GM21447 (cell line): ENCODE results near the gene HS6ST1.

Experiments
- ATAC-seq: cut with Tn5 transposase; IDR thresholded peaks from one replicate; pipeline ENCODE4 v1.9.1; 2021; ENCODE audit not compliant: unreplicated experiment

HS6ST1 gene

DNA sequence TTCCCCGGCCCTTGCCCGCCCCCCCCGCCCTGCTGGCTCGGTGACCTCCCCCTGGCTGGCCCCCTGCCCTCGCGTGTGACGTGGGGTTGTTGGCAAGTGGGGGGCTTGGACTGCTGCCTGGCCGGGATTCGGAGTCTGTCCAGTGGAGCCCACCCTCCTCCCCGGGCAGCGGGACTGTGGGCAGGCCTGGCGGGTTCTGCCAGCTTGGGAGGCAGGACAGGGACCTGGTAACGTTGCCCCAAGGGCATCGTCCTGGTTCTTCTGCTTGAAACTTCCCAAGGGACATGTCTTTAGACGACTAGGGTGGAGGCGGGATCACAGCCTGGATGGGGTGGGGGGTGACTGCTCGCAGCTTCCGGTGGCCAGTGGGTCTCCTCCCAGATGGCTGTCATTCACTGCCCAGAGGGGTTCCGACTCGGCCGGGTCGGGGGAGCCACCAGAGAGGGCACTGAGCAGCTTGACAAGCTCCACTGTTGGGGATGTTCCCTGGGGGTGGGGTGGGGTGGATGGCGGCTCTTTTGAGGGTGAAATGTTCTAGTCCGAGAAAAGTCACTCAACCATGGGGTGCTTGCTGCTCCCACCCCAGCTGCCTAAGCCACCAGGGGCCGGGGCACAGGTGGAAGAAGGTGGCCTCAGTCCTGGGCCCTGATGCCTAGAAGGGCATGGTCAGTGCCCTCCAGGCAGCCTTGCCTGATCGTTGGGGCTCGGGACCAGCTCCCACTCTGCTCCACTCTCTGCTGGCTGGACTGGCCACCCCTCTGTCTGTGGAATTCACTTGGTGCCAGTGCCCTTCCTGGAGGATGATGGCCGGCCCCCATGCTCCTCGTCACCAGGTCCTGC lies 4.3 kb upstream of the HS6ST1 start:
- ATAC-seq: no peak

DNA sequence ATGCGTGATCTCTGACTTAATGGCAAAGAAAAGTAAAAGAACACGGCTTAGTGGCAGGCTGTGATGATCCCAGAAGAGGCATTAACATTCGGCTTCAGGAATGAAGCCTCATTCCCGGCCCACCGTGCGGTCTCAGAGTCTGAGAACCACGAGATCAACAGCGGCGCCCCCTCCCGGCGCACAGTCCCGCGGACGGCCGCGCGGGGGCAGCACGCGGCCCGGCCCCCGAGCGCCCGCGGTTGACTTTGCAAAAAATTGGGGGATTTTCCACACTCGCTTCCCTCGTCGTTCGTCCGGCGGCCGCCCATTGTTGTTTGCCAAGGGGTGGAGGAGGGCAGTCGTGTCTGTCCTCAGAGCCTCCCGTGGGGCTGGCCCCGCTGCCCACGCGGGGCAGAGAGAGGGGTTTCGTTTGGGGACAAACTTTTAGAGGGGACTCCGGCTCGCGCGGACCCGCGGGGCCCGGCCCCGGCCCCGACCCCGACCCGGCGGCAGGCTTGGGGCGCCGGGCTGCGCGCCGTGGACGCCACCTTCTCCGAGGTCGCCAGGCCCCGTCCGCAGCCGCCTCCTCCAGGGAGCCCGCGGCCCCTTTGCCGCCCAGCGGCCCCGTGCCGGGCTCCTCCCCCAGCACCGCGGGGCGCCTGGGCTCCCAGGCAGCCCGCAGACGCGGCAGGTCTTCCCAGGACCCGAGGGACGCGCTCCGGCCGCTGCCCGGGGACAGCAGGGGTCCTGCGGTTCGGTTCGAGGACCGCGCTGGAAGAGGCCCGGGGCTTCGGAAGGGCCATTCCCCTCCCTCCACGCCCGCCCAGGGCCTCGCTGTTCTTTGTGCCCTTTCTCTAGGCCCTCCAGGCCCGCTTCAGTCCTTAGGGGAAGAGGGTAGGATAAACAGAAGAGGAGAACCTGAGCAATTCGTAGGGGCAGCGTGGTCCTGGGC lies 3.4 kb upstream of the HS6ST1 start:
- peak; percentile 48 for ATAC-seq

DNA sequence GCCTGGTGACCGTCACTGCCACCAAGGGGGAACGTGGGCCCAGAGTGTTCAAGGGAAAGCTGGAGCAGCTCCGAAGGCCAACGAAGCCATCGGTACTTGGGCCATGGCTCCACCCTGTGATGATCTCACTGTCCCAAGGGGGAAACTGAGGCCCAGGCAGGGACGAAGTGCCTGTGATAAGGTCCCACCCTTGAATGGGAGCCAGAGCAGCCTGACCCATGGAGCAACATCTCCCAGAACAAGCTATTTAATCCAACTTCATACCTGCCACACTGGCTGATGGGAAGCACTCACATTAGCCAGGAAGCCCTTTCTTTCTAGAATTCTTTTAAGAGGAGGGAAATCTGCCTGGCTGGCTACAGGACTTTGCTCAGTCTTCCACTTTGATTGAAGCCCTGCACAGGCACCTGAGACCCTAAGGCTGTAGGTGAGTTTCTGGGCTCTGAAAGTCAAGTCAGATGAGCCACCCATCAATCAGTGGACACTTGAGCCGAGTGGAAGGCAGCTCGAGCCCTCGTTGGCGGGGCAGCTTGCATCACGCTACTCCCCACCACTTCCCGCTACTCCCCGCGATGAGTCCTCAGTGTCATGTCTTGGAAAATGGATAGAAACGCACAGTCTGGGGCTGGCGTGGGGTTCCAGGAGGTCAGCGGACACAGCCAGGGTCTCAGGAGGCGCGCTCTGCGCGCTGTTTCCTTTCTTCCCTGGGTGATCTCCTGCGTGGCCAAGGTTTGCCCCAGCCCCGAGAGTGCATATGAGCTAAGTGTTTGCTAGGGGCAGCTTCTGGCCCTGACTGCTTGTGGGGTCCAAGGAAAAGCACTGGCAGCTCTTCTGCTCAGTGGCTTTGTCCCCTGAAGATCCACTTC lies 2.5 kb upstream of the HS6ST1 start:
- ATAC-seq: no peak

DNA sequence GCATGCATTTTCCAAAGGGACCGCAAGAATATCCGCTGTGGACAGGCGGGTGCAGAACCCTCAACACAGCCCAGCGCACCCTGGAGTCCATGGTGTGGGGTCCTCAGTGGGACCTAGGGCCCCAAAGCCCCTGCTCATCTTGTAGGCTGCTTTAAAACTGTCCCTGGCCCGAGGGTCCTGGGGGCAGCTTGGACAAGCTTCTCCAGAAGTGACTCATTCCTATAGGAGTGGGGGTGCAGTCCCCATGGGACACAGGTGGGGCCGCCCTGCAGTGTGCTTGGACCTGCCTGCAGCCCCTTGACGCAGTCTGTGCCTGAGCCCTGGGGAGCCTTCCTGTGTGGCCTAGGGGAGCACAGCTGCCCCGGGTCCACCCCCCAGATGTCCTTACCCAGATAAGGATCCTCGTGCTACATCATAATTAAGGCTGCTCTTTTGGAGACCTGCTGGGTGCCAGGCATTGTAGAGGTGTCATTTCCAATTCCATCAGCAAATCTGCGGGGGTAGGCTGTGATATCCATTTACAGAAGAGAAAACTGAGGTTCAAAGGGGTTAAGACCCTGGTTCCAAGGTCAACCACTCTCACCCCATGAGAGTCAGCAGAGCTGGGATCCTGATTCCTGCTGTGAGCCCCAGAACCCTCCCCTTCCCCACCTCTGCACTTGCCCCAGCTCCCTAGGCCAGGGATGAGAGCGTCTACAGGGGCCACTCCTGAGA lies 1.7 kb upstream of the HS6ST1 start:
- ATAC-seq: no peak

DNA sequence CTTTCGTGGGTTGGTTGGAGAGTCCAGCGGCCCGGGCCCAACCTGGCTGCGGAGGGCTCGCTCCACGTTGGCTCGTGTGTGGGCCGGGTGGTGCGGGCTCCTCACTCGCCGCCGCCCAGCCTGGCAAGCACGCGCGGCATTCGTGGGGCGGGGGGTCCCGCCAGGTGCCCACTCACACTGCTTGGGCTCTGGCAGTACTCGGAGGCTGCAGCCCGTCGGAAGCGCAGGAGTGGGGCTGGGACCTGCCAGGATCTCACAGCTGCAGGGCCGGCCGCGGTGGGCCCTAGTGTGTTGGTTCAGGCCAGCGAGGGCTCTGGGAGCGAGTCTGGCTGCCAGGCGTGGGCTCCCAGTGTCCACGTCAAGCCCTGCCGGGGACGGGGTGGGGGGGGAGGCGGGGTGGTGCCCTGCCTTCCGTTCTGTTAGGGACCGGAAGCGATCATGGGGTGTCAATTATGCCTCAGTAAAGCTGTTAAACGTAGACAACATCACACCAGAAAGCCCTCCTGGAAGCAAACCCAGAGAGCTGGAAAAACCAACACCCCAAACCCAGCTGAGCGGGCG lies 1.0 kb upstream of the HS6ST1 start:
- no peak for ATAC-seq

DNA sequence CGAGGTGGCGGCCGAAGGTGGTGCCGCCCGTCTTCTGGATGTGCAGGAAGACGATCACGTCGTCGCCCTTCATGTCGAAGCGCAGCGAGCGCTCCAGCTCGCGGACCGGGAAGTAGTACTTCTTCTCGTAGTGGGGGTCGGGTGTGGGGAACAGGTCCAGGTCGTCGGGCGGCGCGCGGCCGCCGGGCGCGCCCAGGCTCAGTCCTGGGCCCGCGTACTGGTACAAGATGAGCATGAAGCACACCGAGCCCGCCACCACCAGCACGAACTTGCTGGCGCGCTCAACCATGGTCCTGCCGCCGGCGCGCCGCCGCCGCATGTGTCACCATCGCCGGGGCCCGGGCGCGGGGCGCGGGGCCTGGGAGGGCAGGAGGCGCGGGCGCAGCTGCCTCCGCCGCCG lies 423 bp downstream of the HS6ST1 start:
- ATAC-seq: peak; percentile 6

DNA sequence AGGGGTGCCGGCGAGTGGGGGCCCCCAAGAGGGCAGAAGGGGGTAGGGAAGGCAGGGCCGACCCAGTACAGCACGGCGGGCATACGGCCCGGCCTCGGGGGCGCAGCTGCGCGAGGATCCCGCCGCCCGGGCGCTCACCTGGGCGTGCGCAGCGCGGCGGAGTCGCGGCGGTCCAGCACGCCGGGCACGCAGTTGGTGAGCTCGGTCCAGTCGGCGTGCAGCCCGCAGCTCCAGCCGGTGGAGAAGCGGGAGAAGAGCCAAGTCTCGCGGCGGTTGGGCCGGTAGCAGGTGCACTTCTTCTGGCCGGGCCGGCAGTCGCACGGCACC lies 806 bp downstream of the HS6ST1 start:
- ATAC-seq: peak; percentile 8

DNA sequence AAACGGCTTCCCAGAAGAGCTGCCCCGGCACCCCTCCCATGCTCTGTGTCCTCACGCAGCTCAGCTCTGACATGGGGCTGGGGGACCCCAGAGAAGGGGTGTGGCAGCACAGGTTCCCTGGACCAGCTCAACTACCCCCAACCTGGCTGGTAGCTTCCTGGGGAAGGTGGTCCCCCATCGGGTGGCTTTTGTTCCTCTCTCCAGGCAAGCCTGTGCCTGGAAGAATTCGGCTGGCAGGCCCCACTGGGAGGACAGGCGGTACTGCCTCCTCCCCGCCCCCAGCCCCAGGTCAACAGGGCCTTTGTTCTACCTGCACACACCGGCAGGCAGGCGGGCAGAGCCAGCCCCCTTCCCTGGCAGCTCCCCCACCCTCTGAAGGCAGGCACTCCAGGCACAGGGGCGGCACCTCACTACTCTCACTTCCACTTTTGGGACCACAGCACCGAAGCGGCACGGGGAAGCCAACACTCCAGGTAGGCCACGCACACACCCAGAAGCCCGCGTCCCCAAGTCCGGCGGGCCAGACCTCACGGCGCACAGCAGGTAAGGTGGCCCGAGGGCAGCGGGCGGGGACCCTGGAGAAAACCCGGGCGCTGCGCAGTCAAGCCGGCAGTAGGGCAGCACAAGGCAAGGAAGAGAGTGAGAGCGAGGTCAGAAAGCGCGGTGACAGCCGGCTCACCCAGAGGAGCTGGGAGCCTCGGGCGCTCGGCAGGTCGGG lies 1.3 kb downstream of the HS6ST1 start:
- peak; percentile 53 for ATAC-seq

DNA sequence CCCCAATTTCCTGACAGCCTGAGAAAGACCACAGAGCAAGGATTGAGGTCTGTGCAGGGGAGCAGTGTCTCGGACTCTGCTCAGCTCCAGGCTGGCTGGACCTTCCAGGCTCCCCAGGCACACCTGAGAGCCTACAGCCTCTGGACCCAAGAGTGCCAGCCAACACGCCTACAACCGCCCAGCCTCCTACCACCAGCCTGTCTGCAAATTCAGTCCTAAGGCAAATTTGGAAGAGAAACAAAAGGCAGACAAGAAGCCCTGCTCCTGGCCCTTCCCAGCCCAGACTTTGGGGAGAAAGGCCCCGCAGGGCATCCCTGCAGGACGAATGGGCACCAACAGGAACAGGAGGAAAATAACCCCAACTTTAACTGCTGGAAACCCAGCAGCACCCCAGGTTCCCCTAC lies 1.9 kb downstream of the HS6ST1 start:
- ATAC-seq: no peak

DNA sequence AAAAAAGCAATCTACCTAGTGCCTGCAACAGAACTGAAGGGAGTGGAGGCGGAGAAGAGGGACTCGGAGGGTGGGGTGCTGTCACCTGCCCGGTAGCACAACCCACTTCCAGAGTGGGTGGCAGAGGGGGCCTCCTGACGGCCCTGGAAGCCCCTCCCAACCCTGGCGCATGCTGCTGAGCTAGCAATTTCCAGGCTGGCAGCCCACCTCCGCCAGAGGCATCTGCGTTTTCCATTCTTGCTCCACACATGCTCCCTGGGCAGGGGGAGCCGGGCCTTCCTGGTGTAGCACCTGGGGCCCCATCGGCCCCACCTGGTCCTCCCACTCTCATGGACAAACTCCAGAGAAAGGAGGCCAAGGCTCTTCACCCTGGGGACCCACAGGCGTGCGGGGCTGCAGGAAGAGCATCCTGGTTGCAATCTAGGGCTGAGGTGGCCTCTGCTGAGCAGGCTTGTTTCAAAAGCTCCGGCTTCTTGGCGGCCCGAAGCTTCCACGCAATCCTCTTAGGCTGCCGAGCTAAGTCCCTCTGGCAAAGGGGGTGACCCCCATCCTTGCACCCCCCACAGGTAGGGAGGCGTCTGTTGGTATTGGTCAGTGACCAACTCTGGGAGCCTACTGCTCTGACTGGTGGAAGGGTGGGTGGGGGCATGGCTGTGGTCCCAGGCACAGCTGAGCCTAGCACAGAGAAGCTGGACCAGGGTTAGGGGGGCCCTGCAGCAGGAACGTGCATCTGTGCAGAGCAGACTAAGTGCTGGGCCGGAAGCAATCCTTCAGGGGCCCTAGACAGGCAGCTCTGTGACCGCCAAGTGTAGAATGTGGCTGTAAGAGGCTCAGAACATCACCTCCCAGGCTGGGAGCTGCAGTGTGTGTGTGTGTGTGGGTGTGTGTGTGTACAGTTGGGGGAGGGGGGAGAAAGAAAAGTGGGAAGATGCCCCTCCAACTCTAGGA lies 2.6 kb downstream of the HS6ST1 start:
- no peak for ATAC-seq

DNA sequence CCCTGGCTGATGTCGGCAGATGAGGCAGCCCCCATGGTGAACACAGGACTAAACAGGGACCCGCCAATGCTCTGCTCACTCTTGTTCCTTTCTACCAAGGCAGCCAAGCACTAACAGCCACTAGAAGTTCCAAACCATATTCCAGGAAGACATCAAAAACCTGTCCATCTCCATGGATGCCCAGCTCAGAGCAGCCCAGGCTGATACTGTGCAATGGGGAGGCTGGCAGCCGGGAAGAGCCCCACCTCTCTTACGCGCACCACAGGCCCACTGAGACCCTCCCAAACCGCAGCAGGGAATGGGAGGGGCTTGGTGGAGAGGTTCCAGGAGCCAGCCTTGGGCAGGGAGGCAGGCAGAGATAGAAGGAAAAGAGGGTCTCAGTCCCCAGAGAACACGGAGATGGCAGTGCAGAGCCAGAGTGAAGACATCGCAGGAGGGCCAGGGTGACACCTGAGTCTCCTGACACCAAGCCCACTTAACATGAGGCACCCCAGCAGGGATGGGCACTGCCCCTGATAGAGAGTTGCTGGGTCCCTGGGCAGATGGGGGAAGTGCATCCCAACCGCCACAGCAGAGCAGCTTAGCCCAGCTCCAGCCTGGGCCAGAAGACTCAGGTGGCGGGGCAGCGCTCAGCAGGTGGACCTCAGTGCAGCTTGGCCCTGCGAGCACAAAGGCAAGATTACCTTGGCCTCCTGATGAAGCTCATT lies 3.4 kb downstream of the HS6ST1 start:
- no peak for ATAC-seq

DNA sequence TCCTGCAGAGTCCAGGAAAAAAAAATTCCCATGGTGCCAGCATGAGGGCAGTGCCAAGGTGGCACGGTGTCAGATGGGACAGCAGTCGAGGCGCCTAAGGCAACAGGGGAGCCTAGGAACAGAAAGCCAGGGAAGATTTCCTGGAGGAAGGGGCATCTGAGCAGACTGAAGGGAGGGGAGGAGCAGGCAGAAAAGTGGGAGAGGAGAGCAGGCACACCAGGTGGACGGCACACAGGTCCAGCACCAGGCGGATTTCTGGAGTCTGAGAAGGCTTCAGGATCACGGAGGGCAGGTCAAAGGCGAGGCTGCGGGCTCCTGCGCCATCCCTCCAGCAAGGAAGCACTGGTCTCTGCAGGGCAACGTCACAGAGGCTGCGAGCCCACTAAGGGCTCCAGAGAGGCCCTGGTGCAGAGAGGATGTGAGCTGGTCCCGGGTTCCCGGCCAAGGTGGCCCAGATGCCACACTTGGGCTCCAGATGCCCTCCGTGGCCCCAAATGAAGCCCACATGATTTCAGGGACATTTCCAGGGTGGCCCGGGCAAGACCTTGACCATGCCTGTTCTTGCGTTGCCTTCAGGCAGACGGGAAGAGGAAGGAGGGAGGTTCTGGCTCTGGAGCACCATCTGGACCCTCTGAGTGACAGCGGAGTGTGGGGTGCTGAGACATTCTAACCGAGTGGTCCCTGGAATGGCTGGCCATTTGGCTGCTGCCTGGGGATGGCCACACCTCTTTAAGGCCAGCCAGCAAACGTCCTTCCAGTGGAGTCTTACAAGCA lies 4.1 kb downstream of the HS6ST1 start:
- ATAC-seq: no peak

DNA sequence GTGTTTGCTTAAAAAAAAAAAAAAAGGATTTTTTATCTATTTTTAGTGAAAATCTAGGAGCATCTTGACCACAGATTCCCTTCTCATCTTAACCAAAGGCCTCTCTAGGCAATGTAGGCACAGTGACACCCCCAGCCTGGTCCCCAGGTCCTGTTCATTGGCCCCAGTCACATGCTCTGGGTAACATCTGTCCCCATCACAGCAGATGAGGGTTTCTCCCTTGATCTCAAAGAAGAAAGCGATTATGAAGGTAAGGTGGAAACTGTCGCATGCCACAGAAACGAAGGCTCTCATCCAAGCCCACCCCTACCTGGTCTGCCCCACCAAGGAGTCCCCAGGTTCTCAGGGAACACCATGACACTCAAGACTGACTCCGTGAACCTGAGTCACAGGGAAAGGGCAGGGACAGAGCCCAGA lies 4.7 kb downstream of the HS6ST1 start:
- ATAC-seq: no peak

DNA sequence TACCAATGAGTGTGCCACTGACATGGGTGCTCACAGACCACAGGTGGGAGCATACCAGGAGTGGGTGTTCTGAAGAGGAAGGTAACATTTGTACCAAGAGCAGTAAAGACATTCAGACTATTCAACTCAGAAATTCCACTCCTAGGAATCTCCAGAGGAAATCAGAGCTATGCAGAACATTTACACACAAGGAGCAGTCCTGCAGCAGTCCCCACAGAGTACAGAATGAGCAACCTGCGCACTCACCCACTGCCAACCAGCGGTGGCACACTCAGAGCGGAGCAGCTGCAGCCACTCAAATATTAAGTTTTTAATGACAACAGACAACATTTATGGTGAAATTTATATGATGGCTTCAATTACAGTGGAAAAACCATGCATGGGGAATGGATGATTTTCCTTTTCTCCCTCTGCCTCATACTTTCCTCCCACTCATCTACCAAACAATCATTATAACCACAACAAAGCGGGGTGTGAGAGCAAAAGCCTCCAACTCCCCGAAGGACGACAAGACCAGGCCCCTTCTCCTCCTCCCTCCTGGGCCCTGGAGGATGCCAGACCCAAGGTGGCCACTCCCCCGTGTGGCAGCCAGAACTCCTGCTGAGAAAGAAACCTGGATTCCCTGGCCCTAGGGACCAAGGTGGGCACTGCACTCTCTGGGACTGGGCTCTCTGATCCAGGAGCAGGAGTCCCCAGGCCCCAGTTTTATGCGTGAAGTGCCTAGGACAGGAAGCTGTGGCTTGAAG lies 5.4 kb downstream of the HS6ST1 start:
- no peak for ATAC-seq

DNA sequence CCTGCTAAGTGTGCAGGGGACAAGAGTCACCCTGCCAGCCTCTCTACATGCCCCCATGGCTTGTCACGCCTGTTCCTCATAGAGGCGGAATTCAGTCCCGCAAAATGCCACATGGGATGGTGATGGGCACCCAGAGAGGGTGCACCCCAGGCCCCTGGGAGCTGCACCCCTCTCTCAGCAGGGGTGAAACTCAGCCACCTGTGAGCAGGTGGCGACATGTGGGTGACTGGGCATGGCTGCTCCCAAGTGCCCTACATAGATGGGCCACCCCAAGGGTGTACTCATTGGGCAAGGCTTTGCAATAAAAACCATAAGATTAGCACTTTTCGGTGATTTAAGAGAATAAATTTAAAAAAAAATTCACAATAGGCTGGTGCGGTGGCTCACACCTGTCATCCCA lies 6.3 kb downstream of the HS6ST1 start:
- ATAC-seq: no peak

DNA sequence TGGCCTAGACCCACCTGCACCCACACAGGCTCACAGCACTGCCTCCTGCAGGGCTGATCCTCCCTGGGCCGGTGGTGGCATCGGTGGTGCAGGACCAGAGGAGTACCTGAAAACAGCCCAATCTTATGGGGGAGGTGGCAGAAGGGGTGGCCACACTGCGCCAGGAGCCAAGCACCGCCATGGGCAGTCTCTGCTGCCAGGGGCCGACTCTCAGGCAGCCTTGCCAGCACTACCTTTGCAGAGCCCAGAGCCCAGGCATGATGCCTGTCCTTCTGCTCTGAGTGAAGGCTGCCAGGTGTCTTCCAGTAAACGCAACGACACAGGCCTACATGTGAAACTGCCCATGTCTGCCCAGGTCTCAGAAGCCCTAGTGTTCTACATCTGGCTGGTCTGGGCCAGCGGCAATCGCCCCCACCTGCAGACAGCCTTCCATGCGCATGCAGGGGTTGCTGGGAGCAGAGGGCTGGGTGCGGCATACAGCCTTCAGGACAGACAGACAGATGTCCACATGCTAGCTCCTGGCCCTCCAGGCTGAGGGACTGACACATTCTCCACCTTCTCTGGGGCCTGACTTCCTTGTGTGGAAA lies 6.8 kb downstream of the HS6ST1 start:
- ATAC-seq: no peak
